ENCODE measurements around the gene CD163L1.

CD163L1 gene

GRCh38 chr12:7395950-7396349 lies 48.0 kb downstream of the CD163L1 start:
- Histone ChIP-seq H3K4me3 (no peak overlapping the region), H3K27me3 (no peaks in the 10 kb centered on the region), H3K9ac (no peak overlapping the region), H3K4me1 (peaks cover 0 to 9% (median 0%) of the 10 kb centered on the region in 10 experiments; a peak in 3 of 20 replicates), H3K36me3 (peaks cover 0 to 94% (median 0%) of the 10 kb centered on the region in 11 experiments; a peak in 4 of 22 replicates), H4K20me1 (peaks cover 0 to 95% (median 0%) of the 10 kb centered on the region in 11 experiments; a peak in 3 of 22 replicates), H3K9me3 (replicated peaks in 1 of 11) (peaks cover 0 to 9% (median 0%) of the 10 kb centered on the region in 11 experiments; a peak in 5 of 22 replicates), H3K4me2 (peak overlapping the region in 2 of 11 experiments; percentile 10 to 16; a peak in 2 of 22 replicates), H3K27ac (no peak overlapping the region)
- TF ChIP-seq Cebpa-rat (IDR thresholded peaks at IDR 0.05): no peak

- Histone ChIP-seq H3K9ac (no peak overlapping the region), H3K27me3 (no peaks in the 10 kb centered on the region), H3K27ac (no peak overlapping the region), H3K36me3 (peaks cover 0 to 100% (median 0%) of the 10 kb centered on the region in 11 experiments; a peak in 5 of 22 replicates), H3K4me3 (no peak overlapping the region), H3K9me3 (replicated peaks in 1 of 11) (peaks cover 6 to 32% (median 17%) of the 10 kb centered on the region in 11 experiments; a peak in 15 of 22 replicates), H3K4me1 (no peaks in the 10 kb centered on the region), H4K20me1 (peaks cover 0 to 100% (median 0%) of the 10 kb centered on the region in 11 experiments; a peak in 3 of 22 replicates), H3K4me2 (no peak overlapping the region)
- no peak for TF ChIP-seq Cebpa-rat (IDR thresholded peaks at IDR 0.05)
Observed at GRCh38 chr12:7387289-7387688, 56.7 kb downstream of the CD163L1 start.

DNA sequence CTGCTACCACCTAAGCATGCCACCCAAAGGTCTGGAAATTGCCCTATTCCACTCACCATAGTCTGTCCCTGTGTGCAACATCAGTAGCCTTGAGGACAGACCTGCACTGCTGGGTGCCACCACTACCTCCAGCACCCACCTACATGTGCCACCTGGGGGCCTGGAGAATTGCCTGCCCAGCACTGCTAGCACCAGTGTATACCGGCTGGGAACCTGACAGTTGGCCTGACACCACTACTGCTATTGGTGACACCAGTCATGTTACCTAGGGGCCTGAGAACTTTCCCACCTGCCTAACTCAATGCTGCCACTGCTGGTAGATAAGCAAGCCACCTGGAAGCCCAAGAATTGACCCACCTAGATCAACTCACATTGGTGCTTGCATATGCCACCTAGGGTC lies 60.8 kb downstream of the CD163L1 start:
- Histone ChIP-seq H3K36me3 (peaks cover 0 to 97% (median 0%) of the 10 kb centered on the region in 11 experiments; a peak in 5 of 22 replicates), H4K20me1 (peaks cover 0 to 100% (median 0%) of the 10 kb centered on the region in 11 experiments; a peak in 3 of 22 replicates), H3K4me1 (no peaks in the 10 kb centered on the region), H3K9ac (no peak overlapping the region), H3K9me3 (replicated peaks in 1 of 11) (peaks cover 6 to 21% (median 17%) of the 10 kb centered on the region in 11 experiments; a peak in 15 of 22 replicates), H3K4me2 (no peak overlapping the region), H3K4me3 (no peak overlapping the region), H3K27me3 (no peaks in the 10 kb centered on the region), H3K27ac (no peak overlapping the region)
- TF ChIP-seq Cebpa-rat (IDR thresholded peaks at IDR 0.05): no peak

GRCh38 chr12:7376196-7376595 lies 67.8 kb downstream of the CD163L1 start:
- no peak for TF ChIP-seq Cebpa-rat (IDR thresholded peaks at IDR 0.05)
- Histone ChIP-seq H3K4me2 (no peak overlapping the region), H4K20me1 (peaks cover 0 to 90% (median 0%) of the 10 kb centered on the region in 11 experiments; a peak in 2 of 22 replicates), H3K36me3 (peaks cover 0 to 92% (median 0%) of the 10 kb centered on the region in 11 experiments; a peak in 4 of 22 replicates), H3K27ac (no peak overlapping the region), H3K4me3 (no peak overlapping the region), H3K9ac (no peak overlapping the region), H3K27me3 (no peaks in the 10 kb centered on the region), H3K4me1 (peaks cover 0 to 7% (median 0%) of the 10 kb centered on the region in 10 experiments; a peak in 7 of 20 replicates), H3K9me3 (replicated peaks in 1 of 11) (no peaks in the 10 kb centered on the region)

- Histone ChIP-seq H3K9me3 (replicated peaks in 1 of 11) (peaks cover 0 to 10% (median 6%) of the 10 kb centered on the region in 11 experiments; a peak in 13 of 22 replicates), H3K9ac (no peak overlapping the region), H3K4me3 (no peak overlapping the region), H3K4me2 (no peak overlapping the region), H3K36me3 (peaks cover 0 to 93% (median 0%) of the 10 kb centered on the region in 11 experiments; a peak in 4 of 22 replicates), H3K27ac (no peak overlapping the region), H3K4me1 (peaks cover 0 to 10% (median 4%) of the 10 kb centered on the region in 10 experiments; a peak in 11 of 20 replicates), H3K27me3 (no peaks in the 10 kb centered on the region), H4K20me1 (peaks cover 0 to 89% (median 0%) of the 10 kb centered on the region in 11 experiments; a peak in 2 of 22 replicates)
- TF ChIP-seq Cebpa-rat (IDR thresholded peaks at IDR 0.05): no peak
Observed at GRCh38 chr12:7375145-7375543, 68.8 kb downstream of the CD163L1 start.

DNA sequence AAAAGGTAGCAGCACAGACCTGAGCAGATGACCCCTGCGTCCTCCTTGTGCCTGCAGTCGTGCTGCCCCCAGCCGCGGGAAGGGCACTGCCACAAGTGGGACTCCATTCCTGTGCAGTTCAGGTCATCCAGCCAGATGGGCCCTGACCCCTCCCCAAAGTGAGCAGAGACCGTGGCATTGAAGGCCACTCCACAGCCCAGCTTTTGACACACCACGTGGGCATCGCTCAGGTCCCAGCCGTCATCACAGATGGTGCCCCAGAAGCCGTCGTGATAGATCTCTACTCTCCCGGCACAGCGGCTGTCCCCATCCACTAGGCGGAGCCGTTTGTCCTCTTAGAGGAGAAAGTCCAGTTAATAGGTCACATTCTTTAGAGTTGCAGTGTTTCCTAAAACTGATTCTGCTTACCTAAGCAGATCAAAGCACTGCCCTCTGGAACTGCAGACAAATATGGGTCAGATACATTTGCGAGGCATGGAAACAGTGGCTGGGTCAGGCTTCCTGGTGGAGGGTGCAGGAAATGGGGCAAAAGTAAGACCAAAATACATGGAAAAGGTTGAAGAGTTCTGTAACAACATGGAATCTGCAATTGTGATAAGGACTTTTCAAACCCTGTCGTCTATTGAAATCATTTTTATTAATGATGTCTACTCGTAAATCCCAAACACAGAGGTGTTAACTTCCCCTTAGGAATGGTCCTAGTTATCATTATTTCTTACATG lies 69.4 kb downstream of the CD163L1 start:
- no peak overlapping the region for H3K4me3 ChIP-seq
- H3K9ac ChIP-seq: no peak overlapping the region
- no peak overlapping the region for H3K27ac ChIP-seq
- peaks cover 0 to 89% (median 0%) of the 10 kb centered on the region in 11 experiments; a peak in 2 of 22 replicates for H4K20me1 ChIP-seq
- no peak overlapping the region for H3K4me2 ChIP-seq
- peaks cover 2 to 15% (median 10%) of the 10 kb centered on the region in 10 experiments; a peak in 19 of 20 replicates for H3K4me1 ChIP-seq
- no peaks in the 10 kb centered on the region for H3K27me3 ChIP-seq
- H3K9me3 ChIP-seq (replicated peaks in 1 of 11): peaks cover 0 to 12% (median 6%) of the 10 kb centered on the region in 11 experiments; a peak in 13 of 22 replicates
- H3K36me3 ChIP-seq: peaks cover 0 to 92% (median 0%) of the 10 kb centered on the region in 11 experiments; a peak in 4 of 22 replicates
- no peak for TF ChIP-seq Cebpa-rat (IDR thresholded peaks at IDR 0.05)

DNA sequence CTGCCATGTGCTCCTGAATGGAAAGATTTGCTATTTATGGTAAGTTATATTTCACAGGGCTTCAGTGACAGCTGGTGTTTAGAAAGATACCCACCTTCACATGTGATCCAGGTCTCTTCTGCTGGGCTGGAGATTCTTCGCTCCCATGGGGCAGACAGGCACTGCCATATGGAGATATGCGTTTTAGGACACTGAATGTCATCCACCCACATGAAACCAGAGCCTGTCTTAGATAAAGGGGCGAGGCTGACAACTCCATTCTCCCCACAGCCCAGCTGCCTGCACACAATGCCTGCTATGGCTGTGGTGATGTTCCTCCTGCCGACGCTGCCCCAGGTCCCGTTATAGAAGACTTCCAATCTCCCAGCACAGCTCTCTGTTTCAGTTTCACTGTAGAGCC lies 70.7 kb downstream of the CD163L1 start:
- H3K4me1 ChIP-seq: peaks cover 16 to 29% (median 23%) of the 10 kb centered on the region in 10 experiments
- H3K9ac ChIP-seq: no peak overlapping the region
- H3K4me2 ChIP-seq: peak overlapping the region in 1 of 11 experiments; percentile 16; a peak in 1 of 22 replicates
- peaks cover 0 to 92% (median 0%) of the 10 kb centered on the region in 11 experiments; a peak in 5 of 22 replicates for H3K36me3 ChIP-seq
- no peak overlapping the region for H3K4me3 ChIP-seq
- no peak overlapping the region for H3K27ac ChIP-seq
- peaks cover 0 to 89% (median 0%) of the 10 kb centered on the region in 11 experiments; a peak in 2 of 22 replicates for H4K20me1 ChIP-seq
- no peaks in the 10 kb centered on the region for H3K27me3 ChIP-seq
- no peak for TF ChIP-seq Cebpa-rat (IDR thresholded peaks at IDR 0.05)
- H3K9me3 ChIP-seq (replicated peaks in 1 of 11): peaks cover 0 to 13% (median 6%) of the 10 kb centered on the region in 11 experiments; a peak in 13 of 22 replicates

DNA sequence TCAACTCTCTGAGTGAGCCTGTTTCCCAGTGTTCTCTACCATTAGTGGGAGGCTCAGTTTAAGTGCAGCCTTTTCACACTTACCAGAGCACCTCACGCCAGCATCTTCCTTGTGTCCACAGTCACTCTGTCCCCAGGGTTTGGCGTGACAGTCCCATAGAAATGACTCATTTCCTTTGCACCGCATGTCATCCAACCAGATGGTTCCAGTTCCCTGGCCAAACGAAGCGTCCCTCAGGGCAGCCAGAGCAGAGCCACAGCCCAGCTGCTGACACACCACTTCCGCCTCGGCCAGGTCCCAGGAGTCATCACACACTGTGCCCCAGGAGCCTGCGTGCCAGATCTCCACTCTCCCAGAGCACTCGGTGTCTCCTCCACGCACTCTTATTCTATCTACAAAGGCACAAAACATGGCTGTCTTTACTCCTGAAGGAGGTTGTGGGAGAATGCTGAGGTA lies 74.7 kb downstream of the CD163L1 start:
- H3K9ac ChIP-seq: peak overlapping the region in 10 of 11 experiments; percentile 37 to 69 (median 54); a peak in 19 of 22 replicates
- peak overlapping the region; percentile 24 to 78 (median 66); a peak in 21 of 22 replicates for H3K27ac ChIP-seq
- TF ChIP-seq Cebpa-rat (IDR thresholded peaks at IDR 0.05): no peak
- H3K27me3 ChIP-seq: no peaks in the 10 kb centered on the region
- H3K36me3 ChIP-seq: peaks cover 0 to 89% (median 0%) of the 10 kb centered on the region in 11 experiments; a peak in 6 of 22 replicates
- H3K9me3 ChIP-seq (replicated peaks in 1 of 11): peaks cover 0 to 13% (median 7%) of the 10 kb centered on the region in 11 experiments; a peak in 14 of 22 replicates
- peaks cover 0 to 88% (median 0%) of the 10 kb centered on the region in 11 experiments; a peak in 3 of 22 replicates for H4K20me1 ChIP-seq
- H3K4me2 ChIP-seq: peak overlapping the region; percentile 55 to 90 (median 84)
- H3K4me1 ChIP-seq: peaks cover 21 to 32% (median 27%) of the 10 kb centered on the region in 10 experiments
- peak overlapping the region in 8 of 10 experiments; percentile 49 to 62 (median 54); a peak in 17 of 20 replicates for H3K4me3 ChIP-seq
